Activated gamma-delta T cell treated with Interleukin-2 at 50 U/mL for 16 hours (primary cell): Measurements from ENCODE around the gene NEDD1.

Experiments used
- DNase-seq: peaks from one replicate; pipeline ENCODE4 v3.0.0-alpha.2; 2020

The NEDD1 gene

GRCh38 chr12:96906849-96907670, at the start of gene NEDD1:
Gene NEDD1 (plus strand): TSS chr12:96907257. CDS start chr12:96909760, 2,503 bp downstream.
- DNase-seq: peak; percentile 79

GRCh38 chr12:96858162-96858561, 48.9 kb upstream of the NEDD1 start:
- DNase-seq: no peak

- no peak for DNase-seq
Measured at GRCh38 chr12:96861656-96862055, 45.4 kb upstream of the NEDD1 start.

GRCh38 chr12:96862326-96862725, 44.7 kb upstream of the NEDD1 start:
- no peak for DNase-seq

- DNase-seq: no peak
Measured at GRCh38 chr12:96864335-96864734, 42.7 kb upstream of the NEDD1 start.

GRCh38 chr12:96866801-96867590, 40.1 kb upstream of the NEDD1 start:
- DNase-seq: no peak

GRCh38 chr12:96870946-96871345, 36.1 kb upstream of the NEDD1 start:
- DNase-seq: no peak

GRCh38 chr12:96872961-96873360, 34.1 kb upstream of the NEDD1 start:
- DNase-seq: no peak

GRCh38 chr12:96874211-96874610, 32.8 kb upstream of the NEDD1 start:
- DNase-seq: no peak

GRCh38 chr12:96876966-96877365, 30.1 kb upstream of the NEDD1 start:
- no peak for DNase-seq

GRCh38 chr12:96878704-96879103, 28.4 kb upstream of the NEDD1 start:
- DNase-seq: no peak

- DNase-seq: no peak
Measured at GRCh38 chr12:96879301-96879700, 27.8 kb upstream of the NEDD1 start.

- DNase-seq: no peak
Measured at GRCh38 chr12:96880220-96880619, 26.8 kb upstream of the NEDD1 start.

GRCh38 chr12:96881608-96882007, 25.4 kb upstream of the NEDD1 start:
- DNase-seq: no peak

- no peak for DNase-seq
Measured at GRCh38 chr12:96882862-96883261, 24.2 kb upstream of the NEDD1 start.

GRCh38 chr12:96883571-96883970, 23.5 kb upstream of the NEDD1 start:
- no peak for DNase-seq

GRCh38 chr12:96886998-96887677, 19.9 kb upstream of the NEDD1 start:
- DNase-seq: no peak

GRCh38 chr12:96889273-96889933, 17.7 kb upstream of the NEDD1 start:
- DNase-seq: no peak

- no peak for DNase-seq
Measured at GRCh38 chr12:96890331-96890730, 16.7 kb upstream of the NEDD1 start.

- no peak for DNase-seq
Measured at GRCh38 chr12:96892104-96892503, 15.0 kb upstream of the NEDD1 start.

GRCh38 chr12:96897421-96897820, 9.6 kb upstream of the NEDD1 start:
- DNase-seq: no peak

GRCh38 chr12:96901175-96901574, 5.9 kb upstream of the NEDD1 start:
- no peak for DNase-seq

- DNase-seq: no peak
Measured at GRCh38 chr12:96902076-96902475, 5.0 kb upstream of the NEDD1 start.
